DMS 273 treated with DMSO at 0.1 percent for 48 hours (cell line): ENCODE data around the gene ZSCAN12.
A peak's percentile ranks its signal among the peaks of the same experiment; 100 is the strongest.
"Not testable (repeated sequence)": the region's sequence is repeated elsewhere in the genome, so short reads cannot be mapped to it uniquely, and the experiment has no call there.

ENCODE experiments used
- DNase-seq: peaks from one replicate; lab custom pipeline; 2025; lab: John Stamatoyannopoulos, UW

ZSCAN12 gene

DNA sequence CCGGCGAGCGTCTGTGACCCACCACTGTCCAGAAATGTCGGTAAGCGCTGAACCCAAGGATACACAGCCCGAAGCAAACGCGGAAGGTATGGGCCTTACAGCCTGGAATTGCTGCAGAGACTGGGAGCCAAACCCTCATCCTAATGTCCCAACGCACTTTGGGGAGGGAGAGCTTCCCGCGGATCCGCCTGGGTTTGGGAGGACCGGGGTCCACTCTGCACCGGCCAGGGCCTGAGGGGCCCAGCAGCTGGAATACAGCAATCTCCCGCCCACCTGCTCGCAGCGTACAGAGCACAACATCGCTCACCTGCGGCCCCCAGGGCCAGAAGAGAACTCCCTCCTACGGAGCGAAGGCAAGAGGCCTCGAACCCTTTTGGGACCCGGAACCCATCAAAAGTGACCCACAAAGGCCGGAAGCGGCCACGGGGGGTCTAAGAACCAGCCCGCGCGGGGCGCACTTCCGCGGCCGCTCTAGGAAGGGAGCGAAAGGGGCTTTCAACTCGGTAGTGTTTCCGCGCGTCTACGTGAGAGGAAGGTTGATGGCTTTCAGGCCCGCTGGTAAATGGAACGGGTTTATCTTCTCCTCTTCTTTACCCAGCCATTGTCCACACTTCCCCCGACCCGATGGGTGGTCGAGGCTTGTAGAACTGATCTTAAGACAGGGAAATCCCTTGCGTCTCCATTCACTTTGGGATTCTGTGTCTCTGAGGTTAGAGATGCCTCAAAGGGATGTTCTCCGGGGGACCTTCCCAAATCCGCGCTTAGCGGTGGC is at the start of gene ZSCAN12:
Gene ZSCAN12 (minus strand): TSS at position 398 of the 772 bp plus-strand sequence. CDS start 1,342 bp downstream, outside the sequence.
- DNase-seq: no peak

DNA sequence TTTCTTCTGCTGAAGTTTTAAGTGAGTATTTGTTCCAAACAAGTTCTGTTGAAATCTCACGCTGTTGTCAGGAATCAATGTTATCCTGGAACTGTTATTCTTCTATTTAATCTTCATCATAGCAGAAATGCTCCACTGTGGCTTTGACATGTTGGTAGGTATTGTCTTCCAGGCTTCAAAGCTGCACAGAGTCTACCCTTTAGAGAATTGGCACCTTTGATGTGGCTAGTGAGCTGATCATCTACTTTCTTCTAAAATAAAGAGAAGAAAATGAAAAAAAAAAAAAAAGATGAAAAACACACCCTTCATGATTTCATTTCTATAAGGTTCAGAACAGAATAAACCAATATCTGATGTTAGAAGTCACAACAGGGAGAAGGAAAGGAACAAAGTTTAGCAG is 49.5 kb upstream of the ZSCAN12 start:
- DNase-seq: no peak

DNA sequence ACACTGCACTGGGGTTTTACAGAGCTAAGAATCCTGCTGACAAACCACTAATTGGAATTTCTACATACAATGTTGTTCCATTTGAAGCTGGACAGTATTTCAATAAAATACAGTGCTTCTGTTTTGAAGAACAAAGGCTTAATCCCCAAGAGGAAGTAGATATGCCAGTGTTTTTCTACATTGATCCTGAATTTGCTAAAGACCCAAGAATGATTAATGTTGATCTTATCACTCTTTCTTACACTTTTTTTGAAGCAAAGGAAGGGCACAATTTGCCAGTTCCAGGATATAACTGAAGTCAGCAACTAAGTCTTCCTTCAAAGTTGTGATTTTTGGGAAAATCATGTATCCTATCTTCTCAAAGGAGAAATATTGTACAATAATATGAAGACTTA is 48.0 kb upstream of the ZSCAN12 start:
- not testable (repeated sequence) for DNase-seq

DNA sequence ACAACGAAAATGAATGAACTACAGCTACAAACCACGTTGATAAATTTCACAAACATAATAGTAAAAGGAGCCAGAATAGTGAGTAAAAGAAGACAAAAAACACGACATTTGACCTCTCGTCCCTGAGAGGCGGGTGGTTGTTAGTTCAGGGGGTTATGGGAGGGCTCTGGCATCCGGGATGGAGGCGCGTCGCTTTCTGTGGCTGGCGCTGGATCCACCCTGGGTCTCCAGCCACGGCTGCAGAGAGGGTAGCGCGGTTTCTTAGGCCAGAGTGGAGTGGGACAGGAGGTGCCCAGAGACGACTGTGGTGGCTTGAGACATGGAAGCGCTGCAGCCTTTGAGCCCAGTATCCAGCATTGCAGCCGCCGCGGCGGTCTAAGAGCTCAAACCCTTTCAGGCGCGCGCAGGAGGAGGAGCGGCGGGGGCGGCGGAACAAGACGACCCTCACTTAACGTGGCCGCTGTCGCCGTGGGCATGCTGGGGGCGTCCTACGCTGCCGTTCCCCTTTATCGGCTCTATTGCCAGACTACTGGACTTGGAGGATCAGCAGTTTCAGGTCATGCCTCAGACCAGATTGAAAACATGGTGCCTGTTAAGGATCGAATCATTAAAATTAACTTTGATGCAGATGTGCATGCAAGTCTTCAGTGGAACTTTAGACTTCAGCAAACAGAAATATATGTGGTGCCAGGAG is 47.4 kb upstream of the ZSCAN12 start:
- no peak for DNase-seq

DNA sequence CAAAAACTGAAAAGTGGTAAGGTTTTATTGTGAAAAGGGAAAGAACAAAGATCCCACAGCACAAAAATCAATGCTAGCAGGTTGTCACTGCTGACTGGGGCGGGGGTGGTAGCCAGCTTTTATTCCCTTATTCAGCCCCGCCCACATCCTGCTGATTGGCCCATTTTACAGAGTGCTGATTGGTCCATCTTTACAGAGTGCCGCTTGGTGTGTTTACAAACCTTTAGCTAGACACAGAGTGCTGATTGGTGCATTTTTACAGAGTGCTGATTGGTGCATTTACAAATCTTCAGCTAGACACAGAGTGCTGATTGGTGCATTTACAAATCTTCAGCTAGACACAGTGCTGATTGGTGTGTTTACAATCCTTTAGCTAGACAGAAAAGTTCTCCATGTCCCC is 45.2 kb upstream of the ZSCAN12 start:
- DNase-seq: not testable (repeated sequence)

DNA sequence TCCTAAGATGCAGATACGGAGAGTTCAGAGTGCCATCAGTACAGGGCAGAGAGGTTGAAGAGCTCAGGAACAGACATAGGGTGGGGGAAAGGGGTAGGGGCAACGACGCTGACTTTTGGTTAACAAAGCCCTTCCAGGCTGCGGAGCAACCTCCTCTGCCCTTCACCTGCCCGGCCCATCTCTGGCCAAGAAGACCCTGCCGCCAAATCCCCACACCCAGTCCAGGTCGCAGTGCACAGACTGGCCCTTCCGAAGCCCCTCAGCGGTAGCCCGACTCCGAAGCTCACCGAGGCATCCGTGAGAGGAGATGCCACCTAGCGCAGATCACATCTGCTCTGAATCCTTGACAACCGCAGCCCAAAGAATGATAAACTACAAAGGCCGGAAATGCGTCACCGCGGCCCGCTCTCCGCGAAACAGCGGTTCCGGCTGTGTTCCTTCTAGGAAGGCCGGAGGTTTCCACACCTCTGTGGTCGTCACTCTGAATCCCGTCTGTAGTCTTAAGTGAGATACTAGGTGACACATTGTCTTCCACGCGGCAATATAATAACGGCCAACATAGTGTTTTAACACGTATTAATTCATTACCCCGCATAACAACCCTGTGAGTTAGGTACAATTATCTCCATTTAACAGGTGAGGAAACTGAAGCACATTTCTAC is 43.7 kb upstream of the ZSCAN12 start, which contains the start of gene ZSCAN23:
Gene ZSCAN23 (minus strand): TSS at position 380 of the 662 bp plus-strand sequence. CDS start 7,225 bp downstream, outside the sequence.
- peak; percentile 52 for DNase-seq

DNA sequence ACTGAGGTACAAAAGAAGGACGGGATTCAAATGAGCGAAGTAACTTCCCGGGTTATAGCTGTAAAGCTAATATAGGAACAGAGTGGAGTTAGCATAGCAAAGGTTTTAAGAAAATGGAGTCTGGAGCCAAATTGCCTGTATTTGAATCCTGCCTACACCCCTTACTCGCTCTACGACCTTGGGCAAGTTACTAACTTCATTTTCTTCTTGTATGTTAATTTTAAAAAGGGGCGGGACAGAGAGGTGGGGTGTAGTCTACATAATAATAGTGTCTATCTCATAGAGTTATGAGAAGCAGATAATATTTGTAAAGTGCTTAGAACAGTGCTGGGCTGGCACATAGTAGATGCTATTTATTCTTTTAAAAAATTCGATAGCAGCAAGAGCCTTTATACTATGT is 43.0 kb upstream of the ZSCAN12 start:
- no peak for DNase-seq

DNA sequence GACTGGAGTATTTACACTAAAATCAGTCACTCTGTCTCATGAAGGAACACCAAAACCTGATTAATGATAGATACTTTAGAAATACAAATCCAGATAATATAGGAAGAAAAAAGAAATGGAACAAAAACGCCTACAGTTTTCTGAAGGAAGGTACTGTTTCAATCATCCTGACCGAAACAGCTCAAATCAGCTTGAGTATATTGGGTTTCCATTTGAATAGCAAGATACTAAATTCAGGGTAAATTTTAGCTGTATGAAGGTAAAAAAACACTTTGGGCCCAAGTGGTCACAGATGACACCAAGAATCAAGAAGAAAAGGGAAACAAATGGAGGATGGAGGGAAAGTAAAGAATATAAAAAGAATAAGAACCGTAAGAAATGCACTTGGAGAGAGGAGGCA is 36.9 kb upstream of the ZSCAN12 start:
- DNase-seq: no peak

DNA sequence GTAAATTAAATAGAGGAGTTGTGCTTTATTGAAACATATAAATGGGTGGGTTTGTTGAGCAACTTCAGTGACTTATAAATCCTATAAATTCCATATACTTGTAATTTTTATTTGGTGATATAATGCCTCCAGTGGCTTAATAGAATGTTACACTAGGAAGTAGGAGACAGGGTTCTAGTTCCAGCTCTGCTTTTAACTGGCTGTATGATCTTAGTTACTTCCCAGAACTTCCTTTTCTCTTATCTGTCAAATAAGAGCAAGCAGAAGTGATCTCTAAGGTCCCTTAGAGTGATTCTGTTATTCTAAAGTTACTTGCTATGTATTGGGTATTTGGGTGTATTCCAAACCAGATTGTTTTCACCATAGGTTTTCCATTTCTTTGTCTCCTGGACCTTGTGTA is 33.6 kb upstream of the ZSCAN12 start:
- no peak for DNase-seq

DNA sequence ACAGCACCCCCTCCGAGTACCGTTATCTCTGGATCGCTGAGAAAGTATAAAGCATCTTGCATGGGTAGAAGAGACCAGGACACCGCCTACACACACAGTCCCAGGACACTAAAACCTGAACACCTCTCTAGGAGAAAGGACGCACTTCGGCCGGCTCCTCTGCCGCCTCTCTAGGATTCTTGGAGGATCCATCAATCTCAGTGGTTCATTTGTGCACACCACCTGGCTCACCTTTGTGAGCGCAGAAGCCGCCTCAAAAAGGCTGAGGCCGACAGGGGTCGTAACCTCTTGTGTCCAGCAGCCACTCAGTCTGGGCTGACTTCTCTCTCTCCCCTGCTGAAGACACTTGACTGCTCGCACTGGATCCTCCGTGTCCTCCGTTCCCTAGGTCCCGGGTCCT is 30.2 kb upstream of the ZSCAN12 start:
- no peak for DNase-seq

DNA sequence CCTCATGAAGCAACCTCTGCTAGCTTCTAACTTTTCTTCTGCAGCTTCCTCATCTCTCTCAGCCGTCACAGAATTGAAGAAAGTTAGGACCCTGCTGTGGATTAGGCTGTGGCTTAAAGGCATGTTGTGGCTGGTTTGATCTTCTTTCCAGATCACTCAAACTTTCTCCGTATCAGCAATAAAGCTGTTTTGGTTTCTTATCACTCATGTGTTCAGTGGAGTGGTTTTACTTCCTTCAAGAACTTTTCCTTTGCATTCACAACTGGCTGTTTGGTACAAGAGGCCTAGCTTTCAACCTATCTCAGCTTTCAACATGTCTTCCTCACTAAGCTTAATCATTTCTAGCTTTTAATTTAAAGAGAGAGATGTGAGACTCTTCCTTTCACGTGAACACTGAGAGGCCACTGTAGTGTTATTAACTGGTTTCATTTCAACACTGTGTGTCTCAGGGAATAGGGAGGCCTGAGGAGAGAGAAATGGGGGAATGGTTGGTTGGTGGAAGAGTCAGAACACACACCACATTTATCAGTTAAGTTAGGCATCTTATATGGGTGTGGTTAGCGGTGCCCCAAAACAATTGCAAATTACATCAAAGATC is 26.5 kb upstream of the ZSCAN12 start:
- no peak for DNase-seq

DNA sequence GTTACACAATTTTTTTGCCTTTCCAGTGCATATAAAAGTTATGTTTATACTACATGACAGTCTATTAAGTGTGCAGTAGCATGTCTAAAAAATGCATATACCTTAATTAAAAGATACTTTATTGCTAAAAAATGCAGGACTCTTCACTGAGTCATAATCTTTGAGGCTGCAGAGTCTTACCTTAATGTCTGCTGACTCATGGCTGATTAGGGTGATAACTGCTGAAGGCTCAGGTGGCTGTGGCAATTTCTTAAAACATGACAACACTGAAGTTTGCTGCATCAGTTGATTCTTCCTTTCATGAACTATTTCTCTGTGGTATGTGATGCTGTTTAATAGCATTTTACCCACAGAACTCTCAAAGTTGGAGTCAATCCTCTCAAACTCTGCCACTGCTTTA is 24.6 kb upstream of the ZSCAN12 start:
- no peak for DNase-seq

DNA sequence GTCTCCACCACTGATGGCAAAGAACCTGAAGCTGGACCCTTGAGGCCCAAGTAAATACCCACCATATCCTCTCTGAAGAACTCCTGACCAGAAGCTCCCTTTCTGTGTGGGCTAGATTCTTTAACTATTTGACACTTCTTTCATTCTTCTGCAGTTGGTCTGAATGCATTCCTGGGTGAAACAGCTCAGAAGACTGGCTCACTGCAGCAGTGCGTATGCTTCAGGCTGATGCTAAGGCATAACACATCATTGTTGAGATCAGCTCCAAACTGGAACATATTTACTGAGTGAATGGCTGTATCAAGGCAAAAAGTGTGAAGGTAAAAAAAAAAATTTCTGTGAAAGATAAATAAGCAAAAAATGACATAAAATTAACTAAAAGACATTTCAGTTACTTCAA is 24.0 kb upstream of the ZSCAN12 start:
- DNase-seq: no peak

DNA sequence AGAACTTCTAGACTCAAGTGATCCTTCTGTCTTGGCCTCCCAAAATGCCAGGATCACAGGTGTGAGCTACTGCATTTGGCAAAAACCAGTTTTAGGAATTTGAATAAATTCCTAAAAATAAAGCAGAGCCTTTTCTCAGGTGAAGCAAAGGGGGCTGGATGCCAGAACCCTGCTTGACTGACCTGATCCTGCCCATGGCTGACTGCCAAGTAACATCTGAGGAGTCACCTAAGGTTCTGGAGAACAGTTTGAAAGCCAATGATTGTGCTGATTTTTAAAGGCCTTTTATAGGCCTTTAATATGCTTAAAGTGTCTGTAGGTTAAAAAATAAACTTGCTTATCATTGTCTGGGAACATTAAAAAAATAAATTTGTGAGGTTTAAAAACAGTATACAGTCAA is 14.1 kb upstream of the ZSCAN12 start:
- no peak for DNase-seq

DNA sequence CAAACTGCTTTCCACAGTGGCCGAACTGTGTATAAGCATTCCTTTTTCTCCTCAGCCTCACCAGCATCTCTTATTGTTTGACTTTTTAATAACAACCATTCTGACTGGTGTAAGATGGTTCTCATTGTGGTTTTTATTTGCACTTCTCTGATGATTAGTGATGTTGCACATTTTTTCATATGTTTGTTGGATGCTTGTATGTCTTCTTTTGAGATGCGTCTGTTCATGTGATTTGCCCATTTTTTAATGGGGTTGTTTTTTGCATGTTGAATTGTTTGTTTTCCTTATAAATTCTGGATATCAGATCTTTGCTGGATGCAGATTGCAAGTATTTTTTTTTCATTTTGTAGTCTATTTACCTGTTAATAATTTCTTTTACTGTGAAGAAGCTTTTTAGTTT is 11.2 kb upstream of the ZSCAN12 start:
- no peak for DNase-seq

DNA sequence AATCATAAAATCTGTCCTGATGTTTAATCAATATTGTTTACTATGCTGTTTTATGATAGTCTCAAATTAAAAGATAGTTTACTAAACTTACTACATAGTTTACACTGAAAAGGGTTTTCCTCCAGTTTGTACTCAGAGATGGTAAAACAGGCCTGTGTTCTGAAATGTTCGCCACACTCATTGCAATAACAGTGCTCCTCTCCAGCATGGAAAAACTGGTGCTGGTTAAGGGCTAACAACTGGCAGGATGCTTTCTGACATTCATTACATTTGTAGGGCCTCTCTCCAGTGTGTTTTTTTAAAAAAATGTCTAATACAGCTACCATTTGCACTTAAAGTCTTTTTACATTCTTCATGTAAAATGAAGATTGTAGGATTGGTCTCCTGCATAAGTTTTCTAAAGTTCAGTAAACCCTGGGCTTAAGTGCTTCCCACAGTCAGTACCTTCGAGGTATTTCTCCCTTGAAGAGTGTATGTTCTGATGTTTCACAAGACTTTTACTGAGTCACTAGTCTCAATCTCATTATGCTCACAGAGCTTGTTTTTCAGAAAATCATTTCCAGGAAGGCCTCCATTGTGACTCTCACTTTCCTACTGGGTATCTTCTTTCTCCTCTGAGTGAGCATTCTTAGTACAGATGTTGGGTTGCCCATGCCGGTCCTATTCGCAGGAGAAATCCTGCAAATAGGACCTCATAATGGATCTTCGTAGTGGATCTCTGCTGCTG is 8.7 kb upstream of the ZSCAN12 start:
- no peak for DNase-seq

DNA sequence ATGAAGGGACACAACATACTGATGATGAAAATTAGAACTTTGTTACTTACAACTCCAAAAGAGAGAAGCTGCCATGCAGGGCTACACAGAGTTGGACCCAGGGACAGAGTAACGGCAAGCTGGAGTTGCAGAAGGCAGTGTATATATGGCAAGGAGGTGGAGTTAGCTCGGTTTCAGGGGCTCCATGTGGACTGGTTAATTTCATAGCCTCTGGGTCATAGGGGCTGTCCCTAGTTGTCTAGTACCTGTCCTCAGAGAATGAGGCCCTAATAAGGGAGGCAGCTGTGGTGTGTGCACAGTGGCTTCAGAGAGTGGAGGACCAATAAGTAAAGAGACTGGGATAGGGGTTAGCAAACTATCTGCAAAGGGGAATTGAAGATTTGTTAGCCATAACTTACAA is 7.9 kb upstream of the ZSCAN12 start:
- DNase-seq: no peak

DNA sequence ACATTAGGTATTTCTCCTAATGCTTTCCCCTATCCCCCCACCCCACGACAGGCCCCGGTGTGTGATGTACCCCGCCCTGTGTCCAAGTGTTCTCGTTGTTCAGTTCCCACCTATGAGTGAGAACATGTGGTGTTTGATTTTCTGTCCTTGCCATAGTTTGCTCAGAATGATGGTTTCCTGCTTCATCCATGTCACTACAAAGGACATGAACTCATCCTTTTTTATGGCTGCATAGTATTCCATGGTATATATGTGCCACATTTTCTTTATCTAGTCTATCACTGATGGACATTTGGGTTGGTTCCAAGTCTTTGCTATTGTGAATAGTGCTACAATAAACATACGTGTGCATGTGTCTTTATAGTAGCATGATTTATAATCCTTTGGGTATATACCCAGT is 4.4 kb upstream of the ZSCAN12 start:
- not testable (repeated sequence) for DNase-seq

DNA sequence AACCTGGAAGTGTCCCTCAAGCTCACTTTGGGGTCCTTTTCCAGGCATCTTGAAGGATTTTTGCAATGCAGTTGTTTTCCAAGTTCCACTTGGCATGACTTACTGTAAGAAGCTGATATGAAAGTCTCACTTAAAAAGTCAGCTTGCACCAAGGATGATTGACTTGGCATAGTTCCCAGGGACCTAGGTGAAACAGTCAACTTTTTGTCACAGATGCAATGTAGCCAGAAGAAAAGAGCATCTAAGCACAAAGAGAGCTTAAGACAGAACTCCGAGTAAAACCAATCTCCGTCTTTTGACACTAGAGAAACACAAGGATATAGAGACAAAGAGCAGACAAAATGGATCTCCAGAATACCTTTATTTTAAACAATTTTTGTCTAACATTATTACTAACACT is 2.6 kb upstream of the ZSCAN12 start:
- no peak for DNase-seq

DNA sequence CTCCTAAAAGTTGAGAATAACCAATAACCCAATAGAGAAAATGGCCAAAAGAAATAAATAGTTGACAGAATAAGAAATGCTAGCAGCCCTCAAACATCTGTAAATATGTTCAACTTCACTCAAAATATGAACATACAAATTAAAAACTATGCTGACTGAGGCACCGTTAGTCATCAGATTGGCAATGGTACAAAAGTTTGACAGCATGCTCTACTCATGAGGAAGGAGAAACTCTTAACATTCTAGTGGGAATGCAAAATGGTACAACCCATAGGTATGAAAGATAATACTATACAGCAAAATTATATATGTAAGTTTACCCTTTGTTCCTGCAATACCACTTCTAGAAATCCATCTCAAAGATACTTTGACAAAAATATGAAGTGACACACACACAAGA is 1.6 kb upstream of the ZSCAN12 start:
- DNase-seq: no peak

DNA sequence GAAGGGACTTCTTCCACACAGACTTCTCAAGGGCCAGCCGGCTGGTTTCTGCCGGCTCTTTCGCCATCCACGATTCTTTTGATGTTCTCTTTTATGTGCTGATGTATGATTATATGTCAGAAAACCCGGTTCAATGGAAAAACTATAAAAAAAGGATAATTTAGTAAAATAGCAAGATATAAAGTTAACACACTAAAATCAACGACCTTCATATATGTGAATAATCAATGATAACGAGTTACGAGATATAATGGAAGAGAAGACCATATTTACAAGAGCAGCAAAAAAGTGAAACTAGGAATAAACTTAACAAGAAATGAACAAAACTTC is 540 bp upstream of the ZSCAN12 start:
- no peak for DNase-seq

DNA sequence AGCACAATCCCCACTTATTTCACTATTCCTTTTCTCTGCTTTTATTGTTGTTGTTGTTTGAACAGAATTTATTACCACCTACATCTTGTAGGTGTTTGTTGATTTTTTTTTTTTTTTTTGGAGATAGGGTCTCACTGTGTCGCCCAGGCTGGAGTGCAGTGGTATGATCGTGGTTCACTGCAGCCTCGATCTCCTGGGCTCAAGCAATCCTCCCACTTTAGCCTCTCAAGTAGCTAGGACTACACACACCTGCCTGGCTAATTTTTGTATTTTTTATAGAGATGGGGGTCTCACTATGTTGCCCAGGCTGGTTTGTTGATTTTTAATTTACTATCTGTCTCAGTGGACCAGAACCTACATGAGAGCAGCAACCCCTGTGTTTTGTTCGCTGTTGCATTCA is 3.6 kb downstream of the ZSCAN12 start:
- DNase-seq: no peak
